Hepatocyte (in vitro differentiated cells): ENCODE data around the gene ERP29.

Experiments
- EZH2 ChIP-seq: fragments of 200-600 bp; sonication (generic); IDR thresholded peaks from 2 replicates; pipeline ENCODE4 v1.6.1; 2016; ENCODE audit warnings: antibody characterized with exemption, mild to moderate bottlenecking, borderline replicate concordance
- EZH2phosphoT487 ChIP-seq: fragments of 200-600 bp; sonication (generic); IDR thresholded peaks from one replicate; pipeline ENCODE4 v1.6.1; 2018; ENCODE audit warnings: antibody characterized with exemption, mild to moderate bottlenecking, low read depth, moderate library complexity; ENCODE audit not compliant: unreplicated experiment, severe bottlenecking
- TF ChIP-seq, protein P1 (sequence below): fragments of 200-600 bp; sonication (generic); IDR thresholded peaks from 2 replicates; pipeline ENCODE4 v1.5.1; 2016; ENCODE audit warnings: antibody characterized with exemption, mild to moderate bottlenecking; ENCODE audit not compliant: poor library complexity

DNA sequence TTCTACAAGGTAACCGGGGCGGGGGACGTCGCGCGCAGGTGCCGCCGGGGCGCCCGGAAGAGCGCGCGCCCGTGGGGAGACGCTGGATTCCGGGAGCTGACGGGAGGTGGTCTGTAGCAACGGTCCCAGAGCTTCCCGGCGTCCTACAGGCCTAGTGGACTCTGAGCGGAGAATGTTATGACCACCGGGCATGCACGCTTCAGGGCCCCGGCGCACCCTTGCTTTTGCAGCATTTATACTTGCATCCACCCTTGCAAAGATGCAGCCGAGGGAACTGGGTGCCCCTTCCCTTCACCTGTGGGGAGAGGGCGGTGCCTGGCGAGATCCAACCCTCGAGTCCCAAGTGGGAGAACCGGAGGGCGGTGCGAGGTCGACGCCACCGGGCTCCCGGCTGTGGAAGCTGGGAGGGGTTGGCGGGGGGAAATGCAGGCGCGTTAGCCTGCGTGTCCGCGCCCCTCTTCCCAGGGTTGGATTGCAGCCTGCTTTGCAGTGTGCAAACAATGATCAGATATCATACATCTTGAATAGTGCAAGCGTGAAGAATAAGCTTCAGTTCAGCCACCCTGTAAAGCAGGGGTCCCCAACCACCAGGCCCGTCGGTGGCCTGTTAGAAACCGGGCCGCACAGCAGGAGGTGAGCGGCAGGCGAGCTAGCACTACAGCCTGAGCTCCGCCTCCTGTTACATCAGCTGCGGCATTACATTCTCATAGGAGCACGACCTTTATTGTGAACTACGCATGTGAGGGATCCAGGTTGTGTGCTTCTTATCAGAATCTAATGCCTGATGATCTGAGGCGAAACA lies 576 bp downstream of the ERP29 start:
- TF ChIP-seq, protein P1, sequence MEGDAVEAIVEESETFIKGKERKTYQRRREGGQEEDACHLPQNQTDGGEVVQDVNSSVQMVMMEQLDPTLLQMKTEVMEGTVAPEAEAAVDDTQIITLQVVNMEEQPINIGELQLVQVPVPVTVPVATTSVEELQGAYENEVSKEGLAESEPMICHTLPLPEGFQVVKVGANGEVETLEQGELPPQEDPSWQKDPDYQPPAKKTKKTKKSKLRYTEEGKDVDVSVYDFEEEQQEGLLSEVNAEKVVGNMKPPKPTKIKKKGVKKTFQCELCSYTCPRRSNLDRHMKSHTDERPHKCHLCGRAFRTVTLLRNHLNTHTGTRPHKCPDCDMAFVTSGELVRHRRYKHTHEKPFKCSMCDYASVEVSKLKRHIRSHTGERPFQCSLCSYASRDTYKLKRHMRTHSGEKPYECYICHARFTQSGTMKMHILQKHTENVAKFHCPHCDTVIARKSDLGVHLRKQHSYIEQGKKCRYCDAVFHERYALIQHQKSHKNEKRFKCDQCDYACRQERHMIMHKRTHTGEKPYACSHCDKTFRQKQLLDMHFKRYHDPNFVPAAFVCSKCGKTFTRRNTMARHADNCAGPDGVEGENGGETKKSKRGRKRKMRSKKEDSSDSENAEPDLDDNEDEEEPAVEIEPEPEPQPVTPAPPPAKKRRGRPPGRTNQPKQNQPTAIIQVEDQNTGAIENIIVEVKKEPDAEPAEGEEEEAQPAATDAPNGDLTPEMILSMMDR = no peak
- no peak for TF ChIP-seq EZH2phosphoT487
- no peak for TF ChIP-seq EZH2
